Liver (tissue), 9 donors: ENCODE results near the gene ETV3. TPM values are rescaled to one million over a fixed set of nuclear protein-coding genes. Genes with fewer than 3 reads are reported as not detected.

Experiments
- DNase-seq: peaks from one replicate; pipeline ENCODE4 v3.0.0-alpha.2; 2017; ENCODE audit warnings: low spot score
- H3K27ac ChIP-seq, 2 donors: one replicate each; pipeline ENCODE4 v1.7.0; 2013; ENCODE audit warnings: inconsistent platforms in 2 of 2, low read length in 2 of 2, control low read depth in 1 of 2, low read depth in 1 of 2, mild to moderate bottlenecking in 1 of 2
- H3K27me3 ChIP-seq, 4 donors: one replicate each; pipeline versions ENCODE4 v1.6.1 to v1.7.0; 2013; ENCODE audit warnings: low read length in 3 of 4, inconsistent platforms in 1 of 4, mild to moderate bottlenecking in 1 of 4, moderate library complexity in 1 of 4; ENCODE audit not compliant: control insufficient read depth in 4 of 4, insufficient read depth in 4 of 4
- H3K36me3 ChIP-seq, 4 donors: one replicate each; pipeline versions ENCODE4 v1.6.1 to v1.7.0; 2013; ENCODE audit warnings: low read length in 3 of 4, mild to moderate bottlenecking in 3 of 4, low read depth in 1 of 4, moderate library complexity in 1 of 4; ENCODE audit not compliant: control insufficient read depth in 4 of 4, insufficient read depth in 3 of 4
- H3K4me1 ChIP-seq, 4 donors: one replicate each; pipeline versions ENCODE4 v1.6.1 to v1.7.0; 2013; ENCODE audit warnings: low read length in 3 of 4, mild to moderate bottlenecking in 3 of 4, moderate library complexity in 1 of 4; ENCODE audit not compliant: control insufficient read depth in 4 of 4, insufficient read depth in 4 of 4
- H3K4me3 ChIP-seq, 3 donors: one replicate each; pipeline versions ENCODE4 v1.6.1 to v1.7.0; 2013; ENCODE audit warnings: low read length in 3 of 3, control low read depth in 1 of 3, low read depth in 1 of 3, mild to moderate bottlenecking in 1 of 3
- H3K9ac ChIP-seq, 2 donors: one replicate each; pipeline ENCODE4 v1.7.0; 2013; ENCODE audit warnings: low read length in 2 of 2, mild to moderate bottlenecking in 2 of 2, moderate library complexity in 2 of 2, control low read depth in 1 of 2, low read depth in 1 of 2
- H3K9me3 ChIP-seq, 4 donors: one replicate each; pipeline versions ENCODE4 v1.6.1 to v1.7.0; 2013; ENCODE audit warnings: low read length in 3 of 4; ENCODE audit not compliant: control insufficient read depth in 4 of 4
- ATF3 ChIP-seq: IDR thresholded peaks from 2 replicates; pipeline ENCODE4 v1.6.1; 2016; ENCODE audit warnings: antibody characterized with exemption
- CTCF ChIP-seq: fragments of 150-350 bp; IDR thresholded peaks from 2 replicates; pipeline ENCODE4 v1.5.1; 2017; ENCODE audit warnings: improper control_type of control experiment, low read depth, low read length; ENCODE audit not compliant: missing input control
- FOXA1 ChIP-seq: IDR thresholded peaks from 2 replicates; pipeline ENCODE4 v1.6.1; 2016; ENCODE audit warnings: antibody characterized with exemption
- FOXA2 ChIP-seq: IDR thresholded peaks from 2 replicates; pipeline ENCODE4 v1.6.1; 2016; ENCODE audit warnings: antibody characterized with exemption
- GABPA ChIP-seq, 2 donors: IDR thresholded peaks in 1 of 2; conservative IDR thresholded peaks in 1 of 2; 2 replicates each; pipeline ENCODE4 v1.6.1; 2016; ENCODE audit warnings: antibody characterized with exemption in 2 of 2, mild to moderate bottlenecking in 1 of 2, moderate library complexity in 1 of 2
- HNF4G ChIP-seq: IDR thresholded peaks from 2 replicates; pipeline ENCODE4 v1.6.1; 2016; ENCODE audit warnings: antibody characterized with exemption
- JUND ChIP-seq, 2 donors: IDR thresholded peaks; 2 replicates each; pipeline ENCODE4 v1.6.1; 2016; ENCODE audit warnings: antibody characterized with exemption in 2 of 2
- MAX ChIP-seq: IDR thresholded peaks from 2 replicates; pipeline ENCODE4 v1.6.1; 2016; ENCODE audit warnings: antibody characterized with exemption
- RAD21 ChIP-seq, 2 donors: IDR thresholded peaks; 2 replicates each; pipeline ENCODE4 v1.6.1; 2016; ENCODE audit warnings: antibody characterized with exemption in 2 of 2, mild to moderate bottlenecking in 2 of 2
- REST ChIP-seq: IDR thresholded peaks from 2 replicates; pipeline ENCODE4 v1.6.1; 2016; ENCODE audit warnings: antibody characterized with exemption, mild to moderate bottlenecking
- SP1 ChIP-seq: IDR thresholded peaks from 2 replicates; pipeline ENCODE4 v1.6.1; 2018; ENCODE audit warnings: antibody characterized with exemption, mild to moderate bottlenecking
- YY1 ChIP-seq: IDR thresholded peaks from 2 replicates; pipeline ENCODE4 v1.6.1; 2016; ENCODE audit warnings: antibody characterized with exemption, mild to moderate bottlenecking
- ZBTB33 ChIP-seq: IDR thresholded peaks from 2 replicates; pipeline ENCODE4 v1.6.1; 2016; ENCODE audit warnings: antibody characterized with exemption
- WGBS: extraction: QIAGEN DNeasy Blood & Tissue Kit; methylation state at CpG from one replicate; pipeline ENCODE4 v1.1.7; 2013; 5-methylcytosine and 5-hydroxymethylcytosine counted together
- polyA plus RNA-seq, 2 donors: library from polyadenylated mRNA; stranded (reverse) in 1 of 2; unstranded in 1 of 2; fragments of 200-250 nt in 1 of 2; fragments of >200 nt in 1 of 2; fragmentation: Nextera tagmentation in 1 of 2; extraction: Ambion mirVana in 1 of 2; gene quantifications; one replicate each; pipeline versions ENCODE4 v1.2.1 to v1.2.3, GENCODE V29; 2013 to 2015
- total RNA-seq, 2 donors: library from RNA; depleted of rRNA; stranded (reverse); fragments of >200 nt; gene quantifications; one replicate each; pipeline ENCODE4 v1.2.3, GENCODE V29; 2014
- donor health status: healthy.
- donor health status: healthy.
- donor health status: healthy.
- donor health status: healthy.
- donor health status: healthy.

Gene ETV3
- total and polyA plus RNA-seq, 4 donors = 2.0 to 10.8 (median 5.3) TPM

- no peak for DNase-seq
- H3K4me1 ChIP-seq = peaks cover 7 to 29% (median 23%) of the 10 kb centered on the region in 4 donors
- 92% methylated on average over 3 of the region's 3 CpGs for WGBS
- H3K27ac ChIP-seq = no peak overlapping the region
- no peaks in the 10 kb centered on the region for H3K9me3 ChIP-seq
- H3K27me3 ChIP-seq = no peaks in the 10 kb centered on the region
- H3K36me3 ChIP-seq = no peaks in the 10 kb centered on the region
- H3K4me3 ChIP-seq = no peak overlapping the region
- no peak for TF ChIP-seq ATF3
- TF ChIP-seq GABPA (IDR thresholded peaks at IDR 0.05 in 1 of 2, conservative IDR thresholded peaks at IDR 0.05 in 1 of 2) = no peak
- no peak for TF ChIP-seq YY1
- TF ChIP-seq FOXA2 = no peak
- no peak for TF ChIP-seq SP1
- no peak overlapping the region for H3K9ac ChIP-seq
Observed at GRCh38 chr1:157151506-157151905, 13.3 kb upstream of the ETV3 start.

GRCh38 chr1:157151073-157151472 lies 12.9 kb upstream of the ETV3 start:
- peaks cover 7 to 27% (median 23%) of the 10 kb centered on the region in 4 donors for H3K4me1 ChIP-seq
- no peaks in the 10 kb centered on the region for H3K36me3 ChIP-seq
- TF ChIP-seq RAD21 (IDR thresholded peaks at IDR 0.05) (no peak), ZBTB33 (no peak), HNF4G (no peak), GABPA (IDR thresholded peaks at IDR 0.05 in 1 of 2, conservative IDR thresholded peaks at IDR 0.05 in 1 of 2) (no peak), ATF3 (no peak), CTCF (no peak), FOXA1 (no peak), SP1 (no peak), REST (no peak), FOXA2 (no peak), MAX (no peak), JUND (IDR thresholded peaks at IDR 0.05) (no peak)
- no peaks in the 10 kb centered on the region for H3K27me3 ChIP-seq
- WGBS = 92% methylated on average over 3 of the region's 3 CpGs
- no peak overlapping the region for H3K27ac ChIP-seq
- no peaks in the 10 kb centered on the region for H3K9me3 ChIP-seq
- no peak overlapping the region for H3K9ac ChIP-seq
- DNase-seq = no peak
- H3K4me3 ChIP-seq = no peak overlapping the region
